ENCODE results near the gene MYADM. TPM values are rescaled to one million over a fixed set of nuclear protein-coding genes. Genes with fewer than 3 reads are reported as not detected.
"Not testable (repeated sequence)": the region's sequence is repeated elsewhere in the genome, so short reads cannot be mapped to it uniquely, and the experiment has no call there.

Gene MYADM
- total RNA-seq, 1 experiment from 2014 or later = 78.6 TPM

DNA sequence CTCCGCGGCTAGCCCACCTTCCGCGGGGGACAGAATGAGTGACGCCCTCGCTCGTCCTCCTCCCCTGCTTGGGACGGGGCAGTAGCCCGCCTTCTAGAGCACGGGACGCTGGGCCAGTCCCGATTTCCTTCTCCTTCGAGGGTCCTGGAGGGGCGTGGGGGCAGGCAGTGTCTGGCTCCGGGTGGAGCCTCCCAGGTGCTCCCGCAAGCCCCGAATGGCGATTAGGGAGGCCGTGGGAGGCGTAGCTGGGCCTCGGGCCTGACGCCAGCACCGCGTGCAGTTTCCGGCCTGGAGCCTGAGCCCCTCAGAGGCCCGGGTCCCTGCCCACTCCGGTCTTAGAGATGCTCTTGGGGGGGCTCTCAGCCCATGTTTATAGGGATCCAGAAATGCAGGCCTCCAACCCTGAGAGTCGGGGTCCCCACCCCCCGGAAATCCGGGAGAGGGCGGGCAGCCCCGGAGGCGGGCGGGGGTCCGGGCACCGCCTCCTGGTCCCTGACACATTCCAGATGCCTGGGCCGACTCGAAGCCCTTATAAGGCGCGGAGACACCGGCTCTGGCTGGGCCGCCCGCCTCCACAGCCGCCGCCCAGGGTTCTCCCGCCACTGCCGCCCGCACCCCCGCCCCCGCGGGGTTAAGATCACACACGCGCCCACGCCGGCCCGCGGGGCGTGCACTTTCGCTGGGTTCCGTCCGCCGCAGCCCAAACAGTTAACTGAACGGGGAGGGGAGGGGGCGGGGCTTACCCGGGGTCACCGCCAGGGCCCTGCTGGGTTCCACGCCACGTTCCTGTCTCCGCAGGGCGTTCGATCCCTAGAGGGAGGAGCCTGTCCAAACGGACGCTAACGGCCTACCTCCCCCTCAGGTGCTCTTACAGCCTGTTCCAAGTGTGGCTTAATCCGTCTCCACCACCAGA, 1.5 kb downstream of the MYADM start (continued):
- no peak for TF ChIP-seq ATF6 (CRISPR knock-in tag; IDR thresholded peaks at IDR 0.05)
- TF ChIP-seq ELF4 (CRISPR knock-in tag; IDR thresholded peaks at IDR 0.05; ENCODE audit: low read depth) = no peak
- no peak for TF ChIP-seq NR1H2 (CRISPR knock-in tag; IDR thresholded peaks at IDR 0.05)
- TF ChIP-seq, protein P1, sequence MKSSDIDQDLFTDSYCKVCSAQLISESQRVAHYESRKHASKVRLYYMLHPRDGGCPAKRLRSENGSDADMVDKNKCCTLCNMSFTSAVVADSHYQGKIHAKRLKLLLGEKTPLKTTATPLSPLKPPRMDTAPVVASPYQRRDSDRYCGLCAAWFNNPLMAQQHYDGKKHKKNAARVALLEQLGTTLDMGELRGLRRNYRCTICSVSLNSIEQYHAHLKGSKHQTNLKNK (CRISPR knock-in tag; IDR thresholded peaks at IDR 0.05) = no peak
- TF ChIP-seq, protein P2, sequence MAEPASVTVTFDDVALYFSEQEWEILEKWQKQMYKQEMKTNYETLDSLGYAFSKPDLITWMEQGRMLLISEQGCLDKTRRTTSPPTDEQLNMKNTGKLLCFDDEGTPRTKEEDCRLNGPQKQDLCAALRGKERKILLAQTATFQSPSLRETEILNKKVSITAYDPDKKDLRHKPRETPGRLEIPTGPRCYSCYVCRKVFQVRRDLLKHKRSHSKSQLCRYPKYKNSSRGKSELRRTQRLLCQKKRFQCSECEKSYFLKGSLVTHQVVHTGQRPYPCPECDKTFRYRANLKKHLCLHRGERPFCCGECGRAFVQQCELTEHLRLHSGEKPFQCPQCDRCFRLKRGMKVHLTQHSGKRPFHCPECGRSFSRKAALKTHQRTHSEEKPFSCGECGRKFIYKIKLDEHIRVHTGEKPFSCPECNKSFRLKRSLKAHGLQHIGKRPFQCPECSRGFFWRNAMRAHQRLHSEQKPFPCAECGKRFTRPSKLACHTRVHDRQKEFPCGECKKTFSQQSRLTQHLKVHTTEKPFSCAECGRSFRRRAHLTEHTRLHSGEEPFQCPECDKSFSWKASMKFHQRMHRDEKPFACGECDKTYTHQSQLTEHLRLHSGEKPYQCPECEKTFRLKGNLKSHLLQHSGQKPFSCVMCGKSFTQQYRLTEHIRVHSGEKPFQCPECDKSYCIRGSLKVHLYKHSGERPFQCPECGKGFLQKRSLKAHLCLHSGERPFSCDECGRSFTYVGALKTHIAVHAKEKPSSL (CRISPR knock-in tag; conservative IDR thresholded peaks at IDR 0.05) = no peak
- TF ChIP-seq, protein P3, sequence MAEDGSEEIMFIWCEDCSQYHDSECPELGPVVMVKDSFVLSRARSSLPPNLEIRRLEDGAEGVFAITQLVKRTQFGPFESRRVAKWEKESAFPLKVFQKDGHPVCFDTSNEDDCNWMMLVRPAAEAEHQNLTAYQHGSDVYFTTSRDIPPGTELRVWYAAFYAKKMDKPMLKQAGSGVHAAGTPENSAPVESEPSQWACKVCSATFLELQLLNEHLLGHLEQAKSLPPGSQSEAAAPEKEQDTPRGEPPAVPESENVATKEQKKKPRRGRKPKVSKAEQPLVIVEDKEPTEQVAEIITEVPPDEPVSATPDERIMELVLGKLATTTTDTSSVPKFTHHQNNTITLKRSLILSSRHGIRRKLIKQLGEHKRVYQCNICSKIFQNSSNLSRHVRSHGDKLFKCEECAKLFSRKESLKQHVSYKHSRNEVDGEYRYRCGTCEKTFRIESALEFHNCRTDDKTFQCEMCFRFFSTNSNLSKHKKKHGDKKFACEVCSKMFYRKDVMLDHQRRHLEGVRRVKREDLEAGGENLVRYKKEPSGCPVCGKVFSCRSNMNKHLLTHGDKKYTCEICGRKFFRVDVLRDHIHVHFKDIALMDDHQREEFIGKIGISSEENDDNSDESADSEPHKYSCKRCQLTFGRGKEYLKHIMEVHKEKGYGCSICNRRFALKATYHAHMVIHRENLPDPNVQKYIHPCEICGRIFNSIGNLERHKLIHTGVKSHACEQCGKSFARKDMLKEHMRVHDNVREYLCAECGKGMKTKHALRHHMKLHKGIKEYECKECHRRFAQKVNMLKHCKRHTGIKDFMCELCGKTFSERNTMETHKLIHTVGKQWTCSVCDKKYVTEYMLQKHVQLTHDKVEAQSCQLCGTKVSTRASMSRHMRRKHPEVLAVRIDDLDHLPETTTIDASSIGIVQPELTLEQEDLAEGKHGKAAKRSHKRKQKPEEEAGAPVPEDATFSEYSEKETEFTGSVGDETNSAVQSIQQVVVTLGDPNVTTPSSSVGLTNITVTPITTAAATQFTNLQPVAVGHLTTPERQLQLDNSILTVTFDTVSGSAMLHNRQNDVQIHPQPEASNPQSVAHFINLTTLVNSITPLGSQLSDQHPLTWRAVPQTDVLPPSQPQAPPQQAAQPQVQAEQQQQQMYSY (CRISPR knock-in tag; IDR thresholded peaks at IDR 0.05) = no peak
- no peak for TF ChIP-seq CREM (CRISPR knock-in tag; IDR thresholded peaks at IDR 0.05)
- TF ChIP-seq HMGA2 (CRISPR knock-in tag; IDR thresholded peaks at IDR 0.05) = 0 out of 2 replicates have a peak, but pooled peaks have one; percentile 4
- no peak; the same call in 1 of the 2 replicates for TF ChIP-seq NFYB (CRISPR knock-in tag; conservative IDR thresholded peaks at IDR 0.05; ENCODE audit: low read depth)
- peak; percentile 51; the same call in 1 of the 2 replicates for TF ChIP-seq NFATC4 (CRISPR knock-in tag; IDR thresholded peaks at IDR 0.05)

GRCh38 chr19:53869805-53870484, 2.3 kb downstream of the MYADM start:
- CTCF ChIA-PET = interaction anchor here (1.8 kb wide), 1 partner anchor 43 kb away, joined by 4 read pairs; no protein-coding TSS in a partner anchor
- Mint-ChIP-seq H3K36me3 (peaks cover 31% of the 10 kb centered on the region), H3K4me1 (peaks cover 26% of the 10 kb centered on the region), H3K4me3 (peak overlapping the region; percentile 93), H3K27ac (peak overlapping the region; percentile 60)
- POLR2A ChIA-PET = interaction anchor here (0.5 kb wide), 1 partner anchor 227 kb away, joined by 3 read pairs; no protein-coding TSS in a partner anchor
- not testable (repeated sequence) for H3K9me3 Mint-ChIP-seq; H3K27me3 Mint-ChIP-seq (ENCODE audit: low read depth); DNase-seq (ENCODE audit: low spot score); ATAC-seq

- H3K9me3 Mint-ChIP-seq = no peaks in the 10 kb centered on the region
- H3K4me3 Mint-ChIP-seq = peak overlapping the region; percentile 49
- H3K27ac Mint-ChIP-seq = peak overlapping the region; percentile 68; the same call in 1 of the 2 replicates
- ATAC-seq = no peak
- peaks cover 21% of the 10 kb centered on the region for H3K4me1 Mint-ChIP-seq
- CTCF ChIA-PET = interaction anchor here (1.8 kb wide), 1 partner anchor 42 kb away, joined by 4 read pairs; no protein-coding TSS in a partner anchor
- no peaks in the 10 kb centered on the region for H3K27me3 Mint-ChIP-seq (ENCODE audit: low read depth)
- peaks cover 32% of the 10 kb centered on the region for H3K36me3 Mint-ChIP-seq
- POLR2A ChIA-PET = interaction anchor here (0.5 to 1.5 kb wide), 2 partner anchors 13 to 226 kb away, joined by 3 read pairs; no protein-coding TSS in a partner anchor
- no peak for DNase-seq (ENCODE audit: low spot score)
- TF ChIP-seq KAT7 (CRISPR knock-in tag; IDR thresholded peaks at IDR 0.05; ENCODE audit: borderline replicate concordance) (no peak), ZNF512 (CRISPR knock-in tag; IDR thresholded peaks at IDR 0.05; ENCODE audit: borderline replicate concordance) (no peak), ATF1 (CRISPR knock-in tag; IDR thresholded peaks at IDR 0.05) (no peak), GABPB1 (CRISPR knock-in tag; IDR thresholded peaks at IDR 0.05) (no peak), CBFB (CRISPR knock-in tag; IDR thresholded peaks at IDR 0.05; ENCODE audit: low read depth) (no peak), MAX (CRISPR knock-in tag; IDR thresholded peaks at IDR 0.05) (no peak), ZNF219 (CRISPR knock-in tag; IDR thresholded peaks at IDR 0.05; ENCODE audit: borderline replicate concordance) (no peak)
- TF ChIP-seq, protein P2 (CRISPR knock-in tag; conservative IDR thresholded peaks at IDR 0.05) = no peak
These were observed 2.8 kb downstream of the MYADM start for GRCh38 chr19:53870485-53870844.

All from WTC11 (cell line).